Caco-2 (cell line): ENCODE results near the gene RETREG1. TPM values are rescaled to one million over a fixed set of nuclear protein-coding genes. Genes with fewer than 3 reads are reported as not detected.
"Not testable (repeated sequence)": the region's sequence is repeated elsewhere in the genome, so short reads cannot be mapped to it uniquely, and the experiment has no call there.

Source experiments
- BruUV-seq: library from RNA; stranded (reverse); fragments of 400-500 nt; replicated peaks from 2 replicates; lab custom pipeline; 2021; lab: Mats Ljungman, UMichigan
- CTCF ChIA-PET: fragments of 300-600 bp; sonication (Branson Sonifier 250); formaldehyde crosslinking; loops from one replicate; lab custom pipeline; 2022; ENCODE audit warnings: antibody characterized with exemption; lab: Charles Lee
- POLR2A ChIA-PET: fragments of 300-600 bp; sonication (Branson Sonifier 250); formaldehyde crosslinking; loops from one replicate; lab custom pipeline; 2022; ENCODE audit warnings: antibody characterized with exemption; lab: Charles Lee
- DNase-seq, 2 experiments: peaks; one replicate each; pipeline versions ENCODE4 v3.0.0 to v3.0.0-alpha.2; 2020 to 2022
- H3K27me3 ChIP-seq: replicated peaks from 2 replicates; pipeline ENCODE4 v1.6.0; 2011; ENCODE audit warnings: low read length; ENCODE audit not compliant: control insufficient read depth, insufficient read depth
- H3K36me3 ChIP-seq: 2 replicates; pipeline ENCODE4 v1.5.1; 2011; ENCODE audit warnings: low read length; ENCODE audit not compliant: control insufficient read depth, insufficient read depth
- H3K4me1 ChIP-seq: fragments of 250-450 bp; sonication (Bioruptor Pico); 2 replicates; pipeline ENCODE4 v1.5.1; 2020; ENCODE audit warnings: mild to moderate bottlenecking
- H3K4me3 ChIP-seq: 2 replicates; pipeline ENCODE4 v1.5.1; 2011; ENCODE audit warnings: low read depth, mild to moderate bottlenecking, control low read depth, low read length
- H3K9me3 ChIP-seq: fragments of 250-450 bp; sonication (Bioruptor Pico); 2 replicates; pipeline ENCODE4 v1.5.1; 2020; ENCODE audit warnings: mild to moderate bottlenecking, moderate library complexity
- H3K27ac Mint-ChIP-seq: one replicate; pipeline ENCODE4 v1.8.0; 2022; ENCODE audit warnings: mixed read lengths; ENCODE audit not compliant: unreplicated experiment
- H3K27me3 Mint-ChIP-seq: one replicate; pipeline ENCODE4 v1.8.0; 2022; ENCODE audit warnings: mixed read lengths; ENCODE audit not compliant: insufficient read depth, unreplicated experiment
- H3K36me3 Mint-ChIP-seq: one replicate; pipeline ENCODE4 v1.8.0; 2022; ENCODE audit warnings: mild to moderate bottlenecking, mixed read lengths; ENCODE audit not compliant: insufficient read depth, unreplicated experiment
- H3K4me1 Mint-ChIP-seq: one replicate; pipeline ENCODE4 v1.8.0; 2022; ENCODE audit warnings: low read depth, mixed read lengths; ENCODE audit not compliant: unreplicated experiment
- H3K4me3 Mint-ChIP-seq: one replicate; pipeline ENCODE4 v1.8.0; 2022; ENCODE audit warnings: mild to moderate bottlenecking, moderate library complexity, mixed read lengths; ENCODE audit not compliant: unreplicated experiment
- H3K9me3 Mint-ChIP-seq: one replicate; pipeline ENCODE4 v1.8.0; 2022; ENCODE audit warnings: mixed read lengths; ENCODE audit not compliant: unreplicated experiment
- intact Hi-C: fragments of 100-400 bp; cut with micrococcal nuclease; formaldehyde crosslinking; loops from one replicate; pipeline ENCODE4 v1.10.0; 2022; ENCODE audit not compliant: unreplicated experiment
- total RNA-seq: library from RNA; stranded (reverse); gene quantifications from 2 replicates; pipeline ENCODE4 v1.2.3, GENCODE V29; 2022
- TF ChIP-seq, protein P1 (sequence below), 2 experiments: fragments of 200-600 bp in 1 of 2; IDR thresholded peaks; 1 replicate in 1 of 2; 2 replicates in 1 of 2; pipeline versions ENCODE4 v1.5.1 to v1.8.0; 2011 to 2022; ENCODE audit warnings: antibody characterized with exemption in 1 of 2, control low read depth in 1 of 2, inconsistent platforms in 1 of 2, low read depth in 1 of 2, low read length in 1 of 2, mild to moderate bottlenecking in 1 of 2, moderate library complexity in 1 of 2; ENCODE audit not compliant: insufficient read depth in 1 of 2, severe bottlenecking in 1 of 2, unreplicated experiment in 1 of 2

Gene RETREG1
- total RNA-seq, 1 experiment from 2014 or later, result 15.1 TPM

DNA sequence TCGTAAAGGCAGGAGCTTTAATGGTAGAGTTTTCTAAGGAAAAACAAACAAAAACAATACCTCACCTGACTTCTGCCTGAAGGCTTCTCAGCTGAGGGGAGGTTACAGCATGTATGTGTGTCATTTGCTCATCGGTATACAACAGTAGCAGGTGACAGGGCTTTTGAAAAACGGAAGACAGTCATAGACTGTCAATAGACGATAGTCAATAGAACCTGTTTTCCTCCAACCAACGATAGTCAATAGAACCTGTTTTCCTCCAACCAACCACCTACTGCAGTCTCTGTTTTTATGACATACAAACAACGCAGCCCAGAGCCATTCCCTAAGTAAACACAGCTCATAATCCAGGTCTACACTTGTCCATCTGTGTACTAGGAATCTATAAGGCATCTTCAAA, 74.6 kb downstream of the RETREG1 start:
- no peaks in the 10 kb centered on the region; the same call in 1 of the 2 replicates for H3K9me3 ChIP-seq
- no peaks in the 10 kb centered on the region for H3K27me3 ChIP-seq
- ChIA-PET CTCF (interaction anchor here (0.5 to 1.3 kb wide), 3 partner anchors 52 to 660 kb away, joined by 3 to 5 read pairs (median 3); no protein-coding TSS in a partner anchor), POLR2A (interaction anchor here (0.7 kb wide), 1 partner anchor 631 kb away, joined by 3 read pairs; no protein-coding TSS in a partner anchor)
- H3K27ac Mint-ChIP-seq, result peak overlapping the region; percentile 53
- peaks cover 53% of the 10 kb centered on the region for H3K4me1 Mint-ChIP-seq
- peak in 1 of 2 experiments; percentile 38 for DNase-seq
- no TSS peak for BruUV-seq
- peaks cover 58% of the 10 kb centered on the region for H3K4me1 ChIP-seq
- H3K36me3 Mint-ChIP-seq, result peaks cover 6% of the 10 kb centered on the region
- intact Hi-C loops, result loop anchor here (1.0 to 10.0 kb wide), 2 partner anchors 21 to 353 kb away; no protein-coding TSS in a partner anchor
- H3K4me3 Mint-ChIP-seq, result no peak overlapping the region
- TF ChIP-seq, protein P1, sequence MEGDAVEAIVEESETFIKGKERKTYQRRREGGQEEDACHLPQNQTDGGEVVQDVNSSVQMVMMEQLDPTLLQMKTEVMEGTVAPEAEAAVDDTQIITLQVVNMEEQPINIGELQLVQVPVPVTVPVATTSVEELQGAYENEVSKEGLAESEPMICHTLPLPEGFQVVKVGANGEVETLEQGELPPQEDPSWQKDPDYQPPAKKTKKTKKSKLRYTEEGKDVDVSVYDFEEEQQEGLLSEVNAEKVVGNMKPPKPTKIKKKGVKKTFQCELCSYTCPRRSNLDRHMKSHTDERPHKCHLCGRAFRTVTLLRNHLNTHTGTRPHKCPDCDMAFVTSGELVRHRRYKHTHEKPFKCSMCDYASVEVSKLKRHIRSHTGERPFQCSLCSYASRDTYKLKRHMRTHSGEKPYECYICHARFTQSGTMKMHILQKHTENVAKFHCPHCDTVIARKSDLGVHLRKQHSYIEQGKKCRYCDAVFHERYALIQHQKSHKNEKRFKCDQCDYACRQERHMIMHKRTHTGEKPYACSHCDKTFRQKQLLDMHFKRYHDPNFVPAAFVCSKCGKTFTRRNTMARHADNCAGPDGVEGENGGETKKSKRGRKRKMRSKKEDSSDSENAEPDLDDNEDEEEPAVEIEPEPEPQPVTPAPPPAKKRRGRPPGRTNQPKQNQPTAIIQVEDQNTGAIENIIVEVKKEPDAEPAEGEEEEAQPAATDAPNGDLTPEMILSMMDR (IDR thresholded peaks at IDR 0.05; ENCODE audit: insufficient read depth in 1 of 2, low read depth in 1 of 2, low read length in 1 of 2, severe bottlenecking in 1 of 2, unreplicated experiment in 1 of 2), result no peak
- H3K4me3 ChIP-seq, result no peak overlapping the region
- H3K9me3 Mint-ChIP-seq, result no peaks in the 10 kb centered on the region
- no peaks in the 10 kb centered on the region for H3K36me3 ChIP-seq
- H3K27me3 Mint-ChIP-seq, result no peaks in the 10 kb centered on the region

DNA sequence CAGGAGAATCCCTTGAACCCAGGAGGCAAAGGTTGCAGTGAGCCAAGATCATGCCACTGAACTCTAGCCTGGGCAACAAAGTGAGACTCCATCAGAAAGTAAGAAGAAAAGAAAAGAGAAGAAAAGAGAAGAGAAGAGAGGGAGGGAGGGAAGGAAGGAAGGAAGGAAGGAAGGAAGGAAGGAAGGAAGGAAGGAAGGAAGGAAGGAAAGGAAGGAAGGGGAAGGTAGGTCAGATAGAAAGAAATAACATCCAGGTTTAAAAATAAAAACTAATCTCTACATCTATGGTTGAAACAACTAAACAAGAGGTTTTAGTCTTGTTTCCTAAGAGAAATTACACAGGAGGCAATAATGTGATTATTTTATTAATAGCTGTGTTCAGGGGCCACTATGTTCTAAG, 75.2 kb downstream of the RETREG1 start:
- H3K36me3 Mint-ChIP-seq, H3K4me3 Mint-ChIP-seq, H3K27me3 ChIP-seq, POLR2A ChIA-PET, BruUV-seq, H3K9me3 ChIP-seq, H3K36me3 ChIP-seq, DNase-seq, H3K9me3 Mint-ChIP-seq, H3K27me3 Mint-ChIP-seq, H3K4me3 ChIP-seq: not testable (repeated sequence)
- CTCF ChIA-PET, result interaction anchor here (0.5 to 1.3 kb wide), 2 partner anchors 51 to 475 kb away, joined by 3 to 5 read pairs; no protein-coding TSS in a partner anchor
- H3K4me1 ChIP-seq, result peaks cover 55% of the 10 kb centered on the region
- Mint-ChIP-seq H3K4me1 (peaks cover 47% of the 10 kb centered on the region), H3K27ac (peak overlapping the region; percentile 53)
- intact Hi-C loops, result loop anchor here (10.0 kb wide), 1 partner anchor 353 kb away; no protein-coding TSS in a partner anchor

DNA sequence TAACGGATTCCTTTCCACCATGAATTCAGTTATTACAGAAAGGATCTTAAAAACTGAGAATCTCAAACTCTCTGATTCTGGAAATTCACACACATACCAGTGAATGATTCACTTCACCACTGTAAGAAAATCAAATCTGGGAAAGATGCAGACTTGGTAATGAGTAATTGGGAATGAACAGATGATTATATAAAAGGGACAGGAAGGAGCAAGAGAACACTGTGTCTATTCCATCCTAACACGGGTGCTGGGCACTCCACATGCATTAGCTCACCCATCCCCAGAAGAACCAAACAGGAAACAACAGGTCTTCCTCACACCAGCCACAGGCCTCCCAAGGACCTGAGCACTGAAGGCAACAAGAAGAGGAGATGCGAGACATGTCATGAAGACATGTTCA, 76.4 kb downstream of the RETREG1 start:
- TF ChIP-seq, protein P1 (IDR thresholded peaks at IDR 0.05; ENCODE audit: insufficient read depth in 1 of 2, low read depth in 1 of 2, low read length in 1 of 2, severe bottlenecking in 1 of 2, unreplicated experiment in 1 of 2), result no peak
- Mint-ChIP-seq H3K27me3 (no peaks in the 10 kb centered on the region), H3K4me3 (no peak overlapping the region), H3K9me3 (no peaks in the 10 kb centered on the region), H3K36me3 (no peaks in the 10 kb centered on the region), H3K4me1 (peaks cover 43% of the 10 kb centered on the region), H3K27ac (peak overlapping the region; percentile 16)
- no peaks in the 10 kb centered on the region for H3K36me3 ChIP-seq
- DNase-seq, result no peak
- no TSS peak for BruUV-seq
- intact Hi-C loops, result loop anchor here (10.0 kb wide), 1 partner anchor 354 kb away; no protein-coding TSS in a partner anchor
- no peak overlapping the region for H3K4me3 ChIP-seq
- no peaks in the 10 kb centered on the region for H3K27me3 ChIP-seq
- ChIA-PET CTCF (no interaction called here), POLR2A (no interaction called here)
- H3K9me3 ChIP-seq, result peaks cover 4% of the 10 kb centered on the region; the same call in 1 of the 2 replicates
- peaks cover 52% of the 10 kb centered on the region for H3K4me1 ChIP-seq
